AG10803 (cell line): ENCODE measurements around the gene ARFGAP1.
A peak's percentile ranks its signal among the peaks of the same experiment; 100 is the strongest.

ENCODE experiments used
- DNase-seq: peaks from one replicate; pipeline ENCODE4 v3.0.0; 2010; ENCODE audit warnings: low read depth
- H3K4me3 ChIP-seq: 2 replicates; pipeline ENCODE4 v1.5.1; 2011; ENCODE audit warnings: mild to moderate bottlenecking, low read length, control low read depth
- CTCF ChIP-seq: conservative IDR thresholded peaks from 2 replicates; pipeline ENCODE4 v1.5.1; 2011; ENCODE audit warnings: mild to moderate bottlenecking, low read length, control low read depth, inconsistent platforms

ARFGAP1 gene

DNA sequence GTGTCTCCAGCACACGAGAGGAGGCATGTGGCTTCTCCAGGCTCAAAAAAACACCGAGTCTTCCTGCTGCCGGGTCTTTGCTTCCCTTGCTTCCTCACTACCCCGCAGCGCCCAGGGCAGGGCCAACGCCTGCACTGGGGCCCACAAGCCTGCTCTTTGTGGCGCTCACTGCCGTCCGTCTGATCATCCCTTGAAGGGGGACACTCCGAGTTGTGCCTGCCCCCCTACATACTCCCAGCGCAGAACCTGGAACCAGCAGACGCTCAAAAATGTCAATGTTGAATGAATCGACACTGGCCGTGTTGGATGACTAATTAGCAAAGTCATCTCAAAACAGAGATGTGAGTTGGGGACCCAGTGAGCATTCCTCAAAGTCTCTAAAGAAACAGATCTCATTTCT, 8.1 kb upstream of the ARFGAP1 start:
- no peak for TF ChIP-seq CTCF
- H3K4me3 ChIP-seq: no peak overlapping the region
- DNase-seq: no peak

DNA sequence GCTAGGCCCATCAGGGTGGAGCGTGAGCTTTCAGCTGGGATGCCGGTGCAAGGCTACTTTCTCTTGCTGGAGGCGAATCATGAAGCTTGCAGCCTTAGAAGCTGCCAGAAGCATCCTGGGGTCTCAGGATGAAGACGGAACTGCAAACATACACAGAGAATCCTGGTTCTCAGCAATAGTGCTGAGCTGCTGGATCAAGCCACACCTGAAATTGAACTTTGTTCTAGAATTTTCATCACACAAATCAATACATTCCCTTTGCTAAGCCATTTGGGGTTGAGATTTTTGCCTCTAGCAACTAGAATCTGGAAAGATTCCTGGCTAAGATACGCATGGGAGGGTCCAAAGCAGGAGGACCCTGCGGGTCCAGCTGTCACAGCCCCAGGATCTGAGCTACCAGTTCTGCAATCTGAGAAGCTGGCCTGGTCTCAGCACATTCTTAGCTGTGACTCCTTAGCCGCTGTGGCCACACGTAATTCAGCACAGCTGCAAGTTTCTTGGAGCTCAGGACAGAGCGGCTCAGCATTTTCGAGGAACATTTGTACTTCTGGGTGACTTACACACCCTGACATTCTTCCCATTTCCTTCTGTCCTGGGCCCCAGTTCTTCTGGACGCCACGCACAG, 6.6 kb upstream of the ARFGAP1 start:
- no peak for TF ChIP-seq CTCF
- no peak overlapping the region for H3K4me3 ChIP-seq
- peak; percentile 83 for DNase-seq

DNA sequence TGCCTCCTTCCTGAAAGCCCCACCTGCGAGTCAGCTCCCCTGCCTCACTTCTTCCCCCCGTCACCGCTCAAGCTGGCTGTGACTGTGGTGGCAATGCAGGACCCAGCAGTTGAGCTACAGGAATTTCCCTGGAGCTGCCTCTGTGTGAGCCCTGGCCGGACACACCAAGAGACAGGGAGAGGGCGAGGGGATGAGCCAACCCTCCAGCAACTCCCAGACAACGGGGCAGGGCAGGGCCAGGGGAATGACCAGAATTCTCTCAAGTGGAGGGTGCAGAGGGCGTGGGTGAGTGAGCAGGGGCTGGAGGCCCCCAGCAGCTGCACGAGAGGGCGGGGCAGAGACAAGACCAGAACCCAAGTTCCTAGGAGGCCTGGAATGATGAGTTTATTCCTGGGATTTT, 4.9 kb upstream of the ARFGAP1 start:
- DNase-seq: no peak
- no peak for TF ChIP-seq CTCF

DNA sequence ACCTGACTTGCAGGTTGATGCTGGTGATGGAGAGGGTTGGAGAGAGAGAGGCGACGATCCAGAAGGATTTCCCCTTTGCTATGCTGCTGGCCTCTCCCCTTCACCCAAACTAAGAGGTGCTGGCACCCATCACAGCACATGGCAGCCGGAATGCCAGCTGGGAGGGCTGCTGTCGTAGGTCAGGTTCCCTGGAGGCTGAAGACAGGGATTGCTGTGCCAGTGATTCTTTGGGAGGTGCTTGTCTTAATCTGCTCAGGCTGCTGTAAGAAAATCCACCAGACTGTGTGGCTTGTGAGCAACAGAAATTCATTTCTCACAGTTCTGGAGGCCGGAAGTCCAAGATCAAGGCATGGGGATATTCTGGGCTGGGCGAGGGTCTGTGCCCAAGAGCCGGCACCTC, 4.4 kb upstream of the ARFGAP1 start:
- no peak overlapping the region for H3K4me3 ChIP-seq
- TF ChIP-seq CTCF: no peak
- DNase-seq: no peak

More for the DNA sequence above, 4.9 kb upstream of the ARFGAP1 start:
- H3K4me3 ChIP-seq: no peak overlapping the region

- H3K4me3 ChIP-seq: no peak overlapping the region
- no peak for TF ChIP-seq CTCF
- DNase-seq: no peak
Observed at GRCh38 chr20:63268671-63269439, 3.8 kb upstream of the ARFGAP1 start.

- no peak for TF ChIP-seq CTCF
Observed at GRCh38 chr20:63269724-63270123, 2.9 kb upstream of the ARFGAP1 start.

DNA sequence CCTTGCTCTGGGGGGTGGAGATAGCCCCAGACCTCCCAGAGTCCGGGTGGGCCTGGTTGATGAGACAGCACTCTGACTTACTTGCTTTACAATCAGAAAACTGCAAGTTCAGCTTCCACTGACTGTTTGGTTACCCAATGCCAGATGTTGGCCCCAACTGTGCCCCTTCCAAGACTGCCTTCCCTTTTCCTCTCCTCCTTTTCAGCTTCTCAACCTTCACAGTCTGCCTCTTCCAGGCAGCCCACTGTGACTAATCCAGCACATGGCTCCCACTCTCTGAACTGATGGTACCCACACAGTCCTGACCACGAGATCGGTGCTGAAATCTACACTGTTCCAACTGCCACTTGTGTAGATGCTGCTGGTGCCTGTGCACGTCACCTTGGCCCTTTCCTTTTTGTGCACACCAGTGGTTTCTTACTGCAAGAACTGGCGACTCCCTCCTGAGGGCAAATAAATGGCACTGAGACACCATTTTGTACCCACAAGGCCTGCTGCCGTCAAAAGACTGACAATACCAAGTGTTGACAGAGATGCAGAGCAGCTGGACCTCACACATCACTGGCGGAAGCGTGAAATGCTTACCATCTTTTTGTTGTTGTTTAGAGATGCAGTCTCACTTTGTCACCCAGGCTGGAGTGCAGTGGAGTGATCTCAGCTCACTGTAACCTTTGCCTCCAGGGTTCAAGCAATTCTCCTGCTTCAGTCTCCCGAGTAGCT, 1.8 kb upstream of the ARFGAP1 start:
- no peak for TF ChIP-seq CTCF
- peak; percentile 23 for DNase-seq
- no peak overlapping the region for H3K4me3 ChIP-seq

More at GRCh38 chr20:63269724-63270123, 2.9 kb upstream of the ARFGAP1 start:
- no peak for DNase-seq
- no peak overlapping the region for H3K4me3 ChIP-seq
